Mononuclear cell (primary cell): ENCODE measurements around the gene SKAP1. TPM values are rescaled to one million over a fixed set of nuclear protein-coding genes. Genes with fewer than 3 reads are reported as not detected.
"Not testable (repeated sequence)": the region's sequence is repeated elsewhere in the genome, so short reads cannot be mapped to it uniquely, and the experiment has no call there.

ENCODE experiments used
- H3K27me3 ChIP-seq: 2 replicates; pipeline ENCODE4 v1.6.0; 2011; ENCODE audit warnings: low read length, control low read depth; ENCODE audit not compliant: insufficient read depth
- H3K4me1 ChIP-seq: 2 replicates; pipeline ENCODE4 v1.5.1; 2011; ENCODE audit warnings: mild to moderate bottlenecking, low read length, control low read depth; ENCODE audit not compliant: insufficient read depth
- H3K4me3 ChIP-seq: 2 replicates; pipeline ENCODE4 v1.5.1; 2011; ENCODE audit warnings: mild to moderate bottlenecking, low read length, moderate library complexity
- H3K9me3 ChIP-seq: 2 replicates; pipeline ENCODE4 v1.5.1; 2011; ENCODE audit warnings: low read depth, mild to moderate bottlenecking, control low read depth, low read length
- total RNA-seq: library from RNA; depleted of rRNA; stranded (reverse); fragments of >200 nt; gene quantifications from one replicate; pipeline ENCODE4 v1.2.3, GENCODE V29; 2012

The SKAP1 gene
- total RNA-seq, 1 donor: 40.1 TPM

GRCh38 chr17:48410821-48411220 lies 19.2 kb downstream of the SKAP1 start:
- peaks cover 19% of the 10 kb centered on the region for H3K4me1 ChIP-seq

GRCh38 chr17:48409607-48410006 lies 20.4 kb downstream of the SKAP1 start:
- H3K9me3 ChIP-seq: no peaks in the 10 kb centered on the region
- H3K4me1 ChIP-seq: peaks cover 13% of the 10 kb centered on the region
- H3K27me3 ChIP-seq: no peaks in the 10 kb centered on the region
- no peak overlapping the region for H3K4me3 ChIP-seq

More at GRCh38 chr17:48410821-48411220, 19.2 kb downstream of the SKAP1 start:
- H3K9me3 ChIP-seq, H3K4me3 ChIP-seq, H3K27me3 ChIP-seq: not testable (repeated sequence)

DNA sequence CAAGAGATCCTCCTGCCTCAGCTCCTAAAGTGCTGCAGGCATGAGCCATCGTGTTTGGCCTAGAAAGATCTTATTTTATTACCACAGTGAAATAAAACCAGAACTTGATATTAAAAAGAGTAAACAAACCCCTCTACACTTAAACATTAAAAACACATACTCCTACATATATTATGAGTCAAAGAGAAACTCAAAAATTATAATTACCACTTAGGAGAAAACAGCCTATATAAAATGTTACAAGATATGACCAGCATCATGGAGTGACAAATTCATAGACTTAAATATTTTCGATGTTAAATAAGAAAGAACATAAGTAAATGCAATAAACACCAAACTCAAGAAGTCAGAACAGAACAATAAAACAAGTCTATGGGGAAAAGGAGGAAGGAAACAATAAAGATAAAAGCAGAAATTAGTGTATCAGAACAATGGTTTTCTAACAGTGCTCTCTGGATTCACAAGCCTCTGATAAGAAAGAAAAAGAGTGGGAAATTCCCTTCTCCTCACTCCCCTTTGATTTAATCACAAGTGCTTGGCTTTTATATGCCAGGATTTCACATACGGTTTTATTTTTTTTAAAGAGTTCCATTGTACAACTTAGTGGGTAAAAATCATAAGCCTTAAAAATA lies 23.0 kb downstream of the SKAP1 start:
- no peaks in the 10 kb centered on the region for H3K9me3 ChIP-seq
- H3K4me3 ChIP-seq: no peak overlapping the region
- H3K27me3 ChIP-seq: no peaks in the 10 kb centered on the region
- peaks cover 4% of the 10 kb centered on the region for H3K4me1 ChIP-seq

GRCh38 chr17:48394821-48395220 lies 35.2 kb downstream of the SKAP1 start:
- peaks cover 6% of the 10 kb centered on the region for H3K4me1 ChIP-seq
- H3K27me3 ChIP-seq: peaks cover 4% of the 10 kb centered on the region
- no peak overlapping the region for H3K4me3 ChIP-seq
- no peaks in the 10 kb centered on the region for H3K9me3 ChIP-seq

- no peaks in the 10 kb centered on the region for H3K9me3 ChIP-seq
- H3K4me3 ChIP-seq: no peak overlapping the region
- H3K27me3 ChIP-seq: peaks cover 4% of the 10 kb centered on the region
- no peaks in the 10 kb centered on the region for H3K4me1 ChIP-seq
These were observed 36.7 kb downstream of the SKAP1 start for GRCh38 chr17:48393283-48393682.

DNA sequence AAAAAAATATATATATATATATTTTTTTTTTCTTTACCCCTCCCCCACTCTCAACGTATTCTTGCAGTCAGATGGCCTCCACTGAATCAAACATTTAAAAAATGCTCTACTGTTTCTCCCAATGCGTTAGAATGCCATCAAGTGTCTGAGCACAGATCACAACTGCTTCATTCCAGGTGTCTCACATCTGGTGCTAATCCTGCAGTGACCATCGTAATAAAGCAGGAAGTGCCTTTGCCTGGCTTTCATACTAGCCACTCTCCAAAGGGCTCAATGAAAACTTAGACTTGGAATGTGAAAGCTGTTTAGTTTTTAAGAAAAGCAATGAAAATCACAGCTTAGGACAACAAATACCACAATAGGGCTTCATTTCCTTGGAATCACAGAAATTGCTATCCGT lies 37.2 kb downstream of the SKAP1 start:
- Histone ChIP-seq H3K9me3 (no peaks in the 10 kb centered on the region), H3K27me3 (peaks cover 4% of the 10 kb centered on the region), H3K4me3 (no peak overlapping the region), H3K4me1 (no peaks in the 10 kb centered on the region)

DNA sequence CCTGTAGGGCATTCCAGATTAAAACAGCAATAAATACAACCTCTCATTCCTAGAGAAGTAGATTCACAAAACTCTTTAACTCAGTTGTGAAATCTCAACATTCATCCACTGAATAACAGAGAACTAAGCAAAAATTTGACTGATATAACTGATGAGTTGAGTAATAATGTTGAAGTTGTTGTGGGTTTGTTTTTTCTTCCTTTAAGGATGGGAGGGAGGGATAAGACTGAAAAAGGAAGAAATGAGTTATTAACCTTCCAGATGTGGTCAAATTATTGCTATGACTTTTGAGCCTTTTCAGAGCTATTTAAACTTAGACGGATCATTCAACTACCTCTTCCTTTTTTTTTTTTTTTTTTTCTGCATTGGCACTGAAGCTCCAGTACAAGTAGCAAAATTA lies 38.6 kb downstream of the SKAP1 start:
- no peak overlapping the region for H3K4me3 ChIP-seq
- no peaks in the 10 kb centered on the region for H3K4me1 ChIP-seq
- H3K9me3 ChIP-seq: no peaks in the 10 kb centered on the region
- peaks cover 4% of the 10 kb centered on the region for H3K27me3 ChIP-seq

GRCh38 chr17:48389903-48390302 lies 40.1 kb downstream of the SKAP1 start:
- peaks cover 4% of the 10 kb centered on the region for H3K27me3 ChIP-seq

GRCh38 chr17:48388955-48389743 lies 40.9 kb downstream of the SKAP1 start:
- Histone ChIP-seq H3K9me3 (no peaks in the 10 kb centered on the region), H3K4me3 (no peak overlapping the region), H3K27me3 (peaks cover 4% of the 10 kb centered on the region), H3K4me1 (peaks cover 8% of the 10 kb centered on the region)

More at GRCh38 chr17:48389903-48390302, 40.1 kb downstream of the SKAP1 start:
- no peak overlapping the region for H3K4me3 ChIP-seq
- no peaks in the 10 kb centered on the region for H3K9me3 ChIP-seq
- peaks cover 5% of the 10 kb centered on the region for H3K4me1 ChIP-seq

DNA sequence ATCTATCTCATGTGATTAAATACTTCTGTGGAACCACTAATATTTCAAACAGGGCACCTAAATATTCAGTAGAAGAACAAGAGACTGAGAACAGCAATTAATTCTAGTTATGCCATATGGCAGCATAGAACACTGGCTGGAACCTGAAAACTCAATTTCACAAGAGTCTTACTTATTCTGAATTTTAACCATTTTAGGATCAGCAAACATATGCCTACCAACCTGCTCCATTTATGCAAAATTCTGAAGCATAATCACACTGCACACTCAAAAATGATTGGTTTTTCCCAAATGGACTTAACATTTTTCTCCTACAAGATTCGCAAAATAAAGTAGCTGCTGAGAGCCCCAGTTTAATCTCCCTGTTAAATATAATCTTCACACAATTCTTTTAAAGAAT lies 43.2 kb downstream of the SKAP1 start:
- peaks cover 8% of the 10 kb centered on the region for H3K4me1 ChIP-seq

DNA sequence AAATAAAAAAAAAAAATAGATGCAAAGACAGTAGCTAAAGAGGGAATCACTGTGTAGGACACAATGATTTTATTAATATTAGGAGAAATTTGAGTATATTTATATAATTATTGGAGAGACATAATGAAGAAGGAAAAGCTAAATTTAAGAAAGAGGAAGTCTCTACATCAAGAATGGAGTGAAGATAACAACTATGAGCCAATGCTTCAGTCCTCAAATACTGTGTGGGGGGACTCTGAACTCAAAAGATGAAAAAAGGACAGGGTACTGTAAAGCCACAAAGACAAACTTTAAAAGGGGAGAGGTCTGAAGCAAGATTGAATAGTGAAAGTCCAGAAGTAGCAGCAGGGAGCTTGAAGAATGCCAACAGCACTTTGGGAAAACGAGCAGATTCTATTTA lies 44.7 kb downstream of the SKAP1 start:
- no peak overlapping the region for H3K4me3 ChIP-seq
- H3K4me1 ChIP-seq: peaks cover 8% of the 10 kb centered on the region
- no peaks in the 10 kb centered on the region for H3K9me3 ChIP-seq
- H3K27me3 ChIP-seq: no peaks in the 10 kb centered on the region

More for the DNA sequence above, 43.2 kb downstream of the SKAP1 start:
- Histone ChIP-seq H3K9me3 (no peaks in the 10 kb centered on the region), H3K4me3 (no peak overlapping the region), H3K27me3 (no peaks in the 10 kb centered on the region)

DNA sequence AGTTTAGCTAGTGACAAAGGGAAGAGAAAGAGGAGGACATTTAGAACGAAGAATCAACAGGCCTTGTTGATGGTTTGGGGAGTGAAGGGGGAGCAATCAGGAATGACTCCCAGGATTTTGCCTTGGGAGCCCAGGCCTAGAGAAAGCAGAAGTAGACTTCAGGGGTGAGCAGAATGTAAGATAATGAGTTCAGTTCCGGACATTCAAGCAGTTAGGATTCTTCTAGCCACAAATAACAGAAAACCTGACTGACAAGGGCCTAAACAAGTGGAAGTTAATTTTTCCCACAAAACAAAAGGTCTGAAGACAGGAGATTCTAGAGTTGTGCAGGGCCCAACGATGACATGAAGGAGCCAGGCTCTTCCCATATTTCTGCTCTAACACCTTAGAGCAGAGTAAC lies 45.9 kb downstream of the SKAP1 start:
- Histone ChIP-seq H3K4me3 (no peak overlapping the region), H3K27me3 (no peaks in the 10 kb centered on the region), H3K4me1 (peaks cover 8% of the 10 kb centered on the region), H3K9me3 (no peaks in the 10 kb centered on the region)

DNA sequence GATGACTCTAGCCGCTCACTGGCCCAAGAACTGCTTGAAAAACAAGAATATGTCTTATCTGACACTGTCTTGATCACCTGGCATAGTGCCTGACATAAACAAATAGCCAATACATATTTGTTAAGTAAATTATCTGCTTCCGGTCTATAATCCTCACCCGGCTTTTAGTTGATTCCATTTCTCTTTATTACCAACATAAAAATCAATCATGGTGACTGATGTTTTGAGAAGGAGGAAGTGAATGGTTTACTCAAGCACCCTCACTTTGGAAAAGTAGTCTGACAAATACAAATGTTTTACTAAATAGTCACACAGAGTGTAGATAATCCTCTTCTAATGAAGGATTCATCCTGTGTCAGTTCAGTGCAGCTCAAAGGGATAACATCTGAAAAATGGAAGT lies 47.0 kb downstream of the SKAP1 start:
- Histone ChIP-seq H3K4me1 (peaks cover 8% of the 10 kb centered on the region), H3K27me3 (no peaks in the 10 kb centered on the region), H3K9me3 (no peaks in the 10 kb centered on the region), H3K4me3 (no peak overlapping the region)

- no peaks in the 10 kb centered on the region for H3K27me3 ChIP-seq
- peaks cover 9% of the 10 kb centered on the region for H3K4me1 ChIP-seq
- H3K4me3 ChIP-seq: no peak overlapping the region
- no peaks in the 10 kb centered on the region for H3K9me3 ChIP-seq
These were observed 51.2 kb downstream of the SKAP1 start for GRCh38 chr17:48378708-48379392.

DNA sequence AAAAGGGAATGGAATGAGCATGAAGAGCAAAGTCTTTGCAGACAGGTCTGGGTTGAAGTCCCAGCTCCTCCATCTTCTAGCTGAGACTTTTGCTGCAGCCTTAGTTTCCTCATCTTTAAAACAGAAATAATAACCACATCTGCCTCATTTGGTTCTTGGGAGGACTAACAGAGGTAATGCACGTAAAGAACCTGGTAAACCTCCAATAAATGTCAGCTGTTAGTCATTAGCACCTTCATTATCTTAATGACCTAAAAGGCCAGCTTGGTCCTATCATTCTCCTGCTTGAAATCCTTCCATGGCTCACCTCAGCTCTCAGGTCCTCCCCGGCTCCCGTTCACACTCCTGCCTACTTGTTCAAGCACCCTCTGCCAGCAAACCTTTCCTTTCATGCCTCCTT lies 51.8 kb downstream of the SKAP1 start:
- Histone ChIP-seq H3K4me1 (peaks cover 12% of the 10 kb centered on the region), H3K4me3 (no peak overlapping the region), H3K9me3 (no peaks in the 10 kb centered on the region)

More for the DNA sequence above, 51.8 kb downstream of the SKAP1 start:
- H3K27me3 ChIP-seq: no peaks in the 10 kb centered on the region
